Skin of body (tissue), 2 donors: Measurements from ENCODE around the gene FUT2. TPM values are rescaled to one million over a fixed set of nuclear protein-coding genes. Genes with fewer than 3 reads are reported as not detected.
"Not testable (repeated sequence)": the region's sequence is repeated elsewhere in the genome, so short reads cannot be mapped to it uniquely, and the experiment has no call there.

Source experiments
- DNase-seq: peaks from one replicate; lab custom pipeline; 2025; lab: John Stamatoyannopoulos, UW
- total RNA-seq: library from RNA; depleted of rRNA; stranded (reverse); fragments of >200 nt; gene quantifications from one replicate; pipeline ENCODE4 v1.2.3, GENCODE V29; 2014

Gene FUT2
- total RNA-seq, 1 donor from 2014 or later, result 0.59 TPM

DNA sequence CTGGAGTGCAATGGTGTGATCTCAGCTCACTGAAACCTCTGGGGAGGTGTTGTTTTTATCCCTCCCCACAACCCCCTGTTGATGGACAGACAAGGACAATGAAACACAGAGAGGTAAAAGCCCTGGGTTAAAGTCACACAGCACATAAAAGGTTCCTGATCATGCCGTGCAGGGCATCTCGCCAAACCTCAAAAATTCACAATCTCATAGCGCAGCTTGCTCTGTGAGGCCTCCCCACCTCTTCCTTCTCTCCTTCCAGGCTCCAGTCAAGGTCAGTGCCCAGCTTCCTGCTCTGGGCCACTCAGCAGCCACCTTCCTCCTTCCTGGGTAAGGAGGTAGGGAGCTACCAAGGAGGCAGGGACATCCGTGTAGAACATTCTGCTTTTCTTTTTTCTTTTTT lies 2.3 kb downstream of the FUT2 start:
- DNase-seq, result no peak

DNA sequence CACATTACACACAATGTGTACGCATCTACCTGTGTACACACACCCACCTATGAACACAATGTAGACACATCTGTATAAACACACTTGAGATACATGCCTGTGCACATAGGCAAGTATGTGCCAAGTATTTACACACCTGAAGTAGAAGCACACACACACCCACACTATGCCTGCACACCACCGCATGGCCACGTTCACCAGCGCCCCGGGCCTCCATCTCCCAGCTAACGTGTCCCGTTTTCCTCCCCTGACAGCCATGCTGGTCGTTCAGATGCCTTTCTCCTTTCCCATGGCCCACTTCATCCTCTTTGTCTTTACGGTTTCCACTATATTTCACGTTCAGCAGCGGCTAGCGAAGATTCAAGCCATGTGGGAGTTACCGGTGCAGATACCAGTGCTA lies 6.9 kb downstream of the FUT2 start:
- DNase-seq, result no peak

DNA sequence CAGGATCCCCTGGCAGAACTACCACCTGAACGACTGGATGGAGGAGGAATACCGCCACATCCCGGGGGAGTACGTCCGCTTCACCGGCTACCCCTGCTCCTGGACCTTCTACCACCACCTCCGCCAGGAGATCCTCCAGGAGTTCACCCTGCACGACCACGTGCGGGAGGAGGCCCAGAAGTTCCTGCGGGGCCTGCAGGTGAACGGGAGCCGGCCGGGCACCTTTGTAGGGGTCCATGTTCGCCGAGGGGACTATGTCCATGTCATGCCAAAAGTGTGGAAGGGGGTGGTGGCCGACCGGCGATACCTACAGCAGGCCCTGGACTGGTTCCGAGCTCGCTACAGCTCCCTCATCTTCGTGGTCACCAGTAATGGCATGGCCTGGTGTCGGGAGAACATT lies 7.5 kb downstream of the FUT2 start:
- DNase-seq, result no peak

DNA sequence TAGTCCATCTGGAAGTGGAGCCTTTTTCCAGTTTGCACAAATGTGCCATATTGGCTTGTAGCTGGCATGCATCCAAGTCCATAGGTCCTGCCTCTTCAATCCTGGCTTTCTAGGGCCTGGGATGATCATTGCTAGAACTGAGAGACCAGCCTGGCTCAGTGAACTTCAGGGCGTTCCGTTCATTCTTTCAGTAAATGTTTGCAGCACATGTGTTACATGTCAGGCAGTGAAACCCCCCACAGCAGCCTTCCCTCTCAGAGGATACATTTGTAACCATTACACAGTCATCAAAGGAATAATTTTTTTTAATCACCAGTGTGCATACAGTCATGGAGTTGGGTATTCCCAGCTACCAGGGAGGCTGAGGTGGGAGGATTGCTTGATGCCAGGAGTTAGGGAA lies 9.7 kb downstream of the FUT2 start:
- DNase-seq, result peak; percentile 28

DNA sequence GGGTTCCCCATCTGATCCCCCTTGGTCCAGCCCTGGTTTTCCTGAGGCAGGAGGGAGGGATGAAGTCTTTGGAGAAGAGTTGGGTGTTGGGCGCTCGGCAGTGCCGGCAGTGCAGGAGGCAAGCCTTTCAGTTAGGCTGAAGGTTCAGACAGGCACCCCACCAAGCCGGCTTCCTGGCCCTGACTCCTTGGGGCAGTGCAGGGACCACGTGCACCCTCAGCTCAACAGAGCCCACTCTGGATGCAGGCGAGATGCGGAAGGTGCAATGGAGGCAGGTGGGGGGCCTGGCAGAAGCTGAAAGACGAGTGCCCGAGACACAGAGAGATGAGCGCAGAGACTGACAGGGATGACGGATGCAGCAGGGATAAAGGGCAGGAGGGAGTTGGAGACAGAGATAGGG lies 12.7 kb downstream of the FUT2 start:
- no peak for DNase-seq

DNA sequence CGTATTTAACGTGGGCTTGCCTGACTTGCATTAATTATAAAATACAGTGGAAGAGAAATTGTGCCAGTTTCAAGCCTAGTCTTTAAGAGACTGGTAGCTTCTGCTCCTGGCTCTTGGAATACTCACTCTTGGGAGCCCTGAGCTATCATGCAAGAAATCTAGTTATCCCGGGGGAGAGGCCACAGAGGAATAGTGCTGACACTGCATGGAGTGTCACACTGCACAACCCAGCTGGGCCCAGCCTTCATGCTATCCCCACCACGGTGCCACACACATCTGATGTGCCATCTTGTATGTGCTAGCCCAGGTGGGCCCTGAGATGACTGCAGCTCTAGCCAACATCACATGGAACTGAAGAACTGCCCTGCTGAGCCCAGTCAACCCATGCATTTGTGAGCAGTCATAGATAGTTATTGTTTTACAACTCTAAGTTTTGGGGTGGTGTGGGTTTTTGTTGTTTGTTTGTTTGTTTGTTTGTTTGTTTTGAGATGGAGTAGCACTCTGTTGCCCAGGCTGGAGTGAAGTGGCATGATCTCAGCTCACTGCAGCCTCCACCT lies 15.4 kb downstream of the FUT2 start:
- DNase-seq, result no peak

DNA sequence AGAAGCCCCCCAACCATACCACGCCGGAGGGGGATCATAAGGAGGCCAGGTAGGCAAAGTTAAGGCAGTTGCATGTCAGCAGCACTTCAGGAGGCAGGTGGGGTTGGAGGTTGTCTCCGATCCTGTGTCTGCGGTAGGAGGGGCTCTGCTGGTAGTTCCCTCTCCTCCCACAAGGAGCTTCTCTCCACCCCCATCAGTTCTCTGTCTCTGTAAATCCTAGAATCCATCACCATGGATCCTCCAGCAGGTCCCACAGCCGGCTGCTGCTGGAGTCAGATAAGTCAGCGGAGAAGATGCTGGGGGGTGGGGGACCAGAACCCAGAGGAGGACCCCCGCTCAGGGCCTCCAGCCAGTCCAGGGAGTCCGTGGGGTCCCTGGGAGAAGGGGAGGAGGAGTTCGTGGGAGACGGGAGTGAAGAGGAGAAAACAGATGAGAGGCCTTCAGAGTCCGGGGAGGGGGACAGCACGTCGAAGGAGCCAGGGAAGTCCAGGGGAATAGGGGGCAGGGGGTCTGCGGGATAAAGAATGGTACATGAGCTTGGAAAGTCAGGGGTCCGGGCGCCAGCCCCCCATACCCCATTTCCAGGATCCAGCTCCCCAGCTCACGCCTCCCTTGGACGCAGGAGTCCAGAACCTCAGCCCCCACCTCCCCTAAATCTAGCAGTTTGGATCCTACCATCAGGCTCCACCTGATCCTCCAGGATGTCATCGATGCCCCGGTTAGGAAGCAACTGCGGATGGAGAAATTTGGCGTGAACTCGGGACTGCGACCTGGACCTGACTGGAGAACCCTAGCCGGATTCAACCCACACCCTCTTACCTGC lies 17.5 kb downstream of the FUT2 start:
- no peak for DNase-seq

DNA sequence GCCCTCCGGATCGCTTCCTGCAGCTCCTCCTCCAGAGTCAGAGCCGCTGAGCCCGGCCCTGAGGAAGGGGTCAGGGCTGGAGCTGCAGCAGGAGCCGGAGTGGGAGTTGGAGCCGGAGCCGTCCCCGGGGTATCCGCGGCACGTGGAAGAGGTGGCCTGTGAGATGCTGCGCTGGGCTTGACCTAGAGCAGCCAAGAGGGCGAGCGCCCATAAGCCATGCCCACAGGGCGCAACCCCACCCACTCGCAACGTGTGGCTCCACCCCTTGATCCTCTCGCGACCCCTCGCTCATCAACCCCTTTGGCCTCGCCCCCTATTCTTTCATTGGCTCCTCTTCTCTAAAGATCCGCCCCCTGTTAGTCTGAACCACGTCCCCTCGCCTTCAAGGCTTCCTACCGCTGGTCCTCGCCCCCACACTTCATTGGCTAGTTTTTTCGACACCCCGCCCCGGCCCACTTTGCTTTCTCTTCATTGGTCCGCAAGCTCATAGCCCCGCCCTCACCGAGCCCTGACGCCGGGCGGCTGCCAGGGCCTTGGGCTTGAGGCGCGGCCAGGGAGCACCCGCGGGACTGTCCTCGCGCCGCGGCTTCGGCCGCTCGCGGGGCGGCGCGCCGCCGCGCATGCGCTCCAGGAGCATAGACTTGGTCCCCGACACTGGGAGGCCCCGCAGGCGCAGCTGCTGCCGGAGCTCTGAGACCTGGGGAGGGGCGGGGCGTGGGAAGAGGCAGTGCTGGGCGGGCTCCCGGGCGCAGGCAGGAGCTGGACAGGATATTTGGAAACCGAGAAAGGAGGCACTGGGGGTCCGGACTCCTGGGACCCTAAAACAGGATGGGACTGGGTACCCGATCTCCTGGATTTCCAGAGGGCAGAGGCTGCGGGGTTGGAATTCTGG lies 18.3 kb downstream of the FUT2 start:
- peak; percentile 98 for DNase-seq

DNA sequence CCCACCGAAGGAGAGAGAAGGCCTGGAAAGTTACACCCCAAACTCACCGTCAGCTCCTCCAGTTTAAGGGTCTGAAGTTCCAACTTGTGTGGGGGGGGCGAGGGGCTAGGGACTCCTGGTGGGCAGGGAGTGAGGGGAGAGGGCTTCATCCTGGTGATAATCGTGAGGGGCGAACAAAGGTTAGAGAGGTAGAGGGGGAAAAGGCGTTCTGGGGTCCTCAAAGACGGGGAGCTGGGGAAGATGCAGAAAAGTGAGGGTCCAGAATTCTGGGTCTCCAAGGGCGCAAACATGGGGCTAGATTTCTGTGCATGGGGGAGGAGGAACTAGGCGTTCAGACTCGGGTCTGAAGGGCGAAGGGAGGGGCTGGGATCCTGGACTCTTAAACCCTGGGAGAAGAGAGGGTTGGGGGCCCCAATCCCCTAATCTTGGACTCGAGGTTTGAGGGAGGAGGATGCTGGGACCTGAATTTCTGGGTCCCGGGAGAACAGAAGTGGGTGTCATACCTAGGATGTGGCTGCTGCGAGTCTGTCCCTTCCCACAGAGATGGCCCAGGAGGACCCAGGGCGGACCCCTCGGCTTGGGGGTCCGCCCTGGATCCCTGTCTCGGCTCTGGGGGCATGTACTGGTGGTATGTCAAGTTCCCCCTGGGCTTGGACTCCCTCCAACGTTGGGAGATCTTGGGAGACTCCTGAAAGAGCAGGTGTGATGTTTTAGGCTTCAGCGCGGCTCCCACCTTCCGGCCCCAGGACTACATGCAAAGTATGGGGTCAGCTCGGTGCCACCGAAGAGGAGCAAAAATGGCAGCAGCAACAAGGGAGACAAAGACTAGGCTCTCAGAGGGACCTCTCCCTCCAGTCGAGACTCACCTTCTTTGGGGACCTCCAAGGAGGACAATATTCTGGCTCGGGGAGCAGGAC lies 19.2 kb downstream of the FUT2 start:
- DNase-seq, result no peak

DNA sequence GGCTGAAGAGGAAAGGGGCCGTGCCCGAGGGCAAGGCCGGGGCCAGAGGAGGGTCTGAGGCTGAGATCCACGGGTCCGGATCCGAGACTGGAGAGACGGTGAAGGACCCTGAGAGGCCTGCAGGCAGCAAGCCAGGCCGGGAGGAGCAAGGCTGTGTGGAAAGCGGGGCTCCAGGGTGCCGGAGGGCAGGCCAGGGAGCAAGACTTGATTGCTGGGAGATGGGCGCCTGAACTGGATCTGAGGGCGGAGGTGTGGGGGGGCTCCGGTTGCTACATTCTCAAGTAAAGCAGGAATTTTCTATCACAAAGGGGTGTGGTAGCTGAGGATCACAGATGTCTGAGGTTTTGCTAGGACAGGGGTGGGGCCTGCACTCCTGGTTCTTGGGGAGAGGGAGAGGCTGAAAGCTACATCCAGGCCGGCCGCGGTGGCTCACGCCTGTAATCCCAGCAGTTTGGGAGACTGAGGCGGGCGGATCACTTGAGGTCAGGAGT lies 20.0 kb downstream of the FUT2 start:
- DNase-seq, result peak; percentile 30

DNA sequence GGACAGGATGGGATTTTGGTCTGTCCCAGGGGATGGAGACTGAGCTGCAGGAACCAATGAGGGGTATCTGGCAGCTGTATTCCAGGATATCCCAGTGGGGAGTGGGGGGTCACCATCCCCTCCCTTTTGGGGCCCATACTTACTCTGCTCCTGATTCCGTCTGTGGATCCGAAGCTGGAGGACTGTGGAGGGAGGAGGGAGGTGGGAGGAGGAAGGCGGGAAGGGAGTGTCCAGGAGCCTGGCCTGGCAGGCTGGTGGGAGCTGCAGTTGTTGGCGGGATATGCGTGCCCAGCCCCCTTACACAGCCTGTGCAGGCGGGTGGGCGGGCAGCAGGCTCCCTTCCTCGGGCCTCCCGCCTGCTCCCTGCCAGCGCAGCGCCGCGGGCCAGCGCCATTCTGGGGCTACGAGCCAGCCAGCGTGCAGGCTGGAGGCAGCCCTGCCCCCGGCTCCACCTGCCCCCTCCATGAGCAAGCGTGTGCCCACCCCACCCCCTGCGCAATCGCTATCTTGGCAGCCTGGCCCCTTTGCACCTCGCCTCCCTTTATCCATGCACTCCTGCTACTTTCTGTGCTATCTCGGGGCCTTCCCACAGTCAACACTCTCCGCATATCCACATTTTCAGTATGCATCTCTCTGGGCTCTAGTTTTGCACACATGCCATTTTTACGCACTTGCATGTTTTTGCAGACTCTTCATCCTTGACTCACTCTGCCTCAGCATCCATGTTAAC lies 21.0 kb downstream of the FUT2 start:
- DNase-seq, result peak; percentile 80

DNA sequence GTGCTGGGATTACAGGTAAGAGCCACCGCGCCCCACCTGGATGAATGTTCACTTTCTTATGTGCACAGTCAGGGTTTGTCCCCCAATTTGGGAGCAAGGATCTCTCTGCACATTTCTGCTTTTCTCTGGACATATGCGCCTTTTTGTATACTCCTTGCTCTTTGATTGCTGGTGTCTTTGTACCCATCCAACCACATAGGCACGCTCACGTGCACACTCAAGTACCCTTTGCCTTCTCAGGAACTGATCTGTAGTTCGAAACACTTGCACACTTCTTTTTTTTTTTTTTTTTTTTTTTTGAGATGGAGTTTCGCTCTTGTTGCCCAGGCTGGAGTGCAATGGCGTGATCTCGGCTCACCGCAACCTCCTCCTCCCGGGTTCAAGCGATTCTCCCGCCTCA lies 22.3 kb downstream of the FUT2 start:
- not testable (repeated sequence) for DNase-seq

DNA sequence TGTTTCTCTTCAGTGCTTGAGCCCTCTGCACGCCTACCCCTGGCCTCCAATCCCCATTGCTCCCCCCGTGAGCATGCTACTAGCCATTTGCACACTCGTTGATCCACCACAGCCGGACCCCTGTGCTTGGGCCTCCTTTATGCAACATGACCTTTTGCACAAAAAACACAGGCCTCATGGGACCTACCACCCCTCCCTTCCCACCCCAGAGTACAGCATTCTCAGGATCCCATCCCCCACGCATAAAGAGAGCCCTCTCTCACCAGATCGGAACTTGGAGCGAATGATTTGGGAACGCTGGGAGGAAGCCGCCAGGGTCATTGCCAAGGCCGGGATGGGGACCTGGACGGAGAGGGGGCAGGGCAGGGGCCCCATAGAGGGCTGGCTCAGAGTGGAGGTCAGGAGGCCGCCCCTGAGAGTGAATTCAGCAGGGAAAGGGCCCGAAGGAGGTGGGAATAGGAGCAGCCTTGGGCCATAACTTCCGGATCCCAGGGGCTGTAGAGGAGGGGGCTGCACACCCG lies 23.0 kb downstream of the FUT2 start:
- DNase-seq, result no peak

DNA sequence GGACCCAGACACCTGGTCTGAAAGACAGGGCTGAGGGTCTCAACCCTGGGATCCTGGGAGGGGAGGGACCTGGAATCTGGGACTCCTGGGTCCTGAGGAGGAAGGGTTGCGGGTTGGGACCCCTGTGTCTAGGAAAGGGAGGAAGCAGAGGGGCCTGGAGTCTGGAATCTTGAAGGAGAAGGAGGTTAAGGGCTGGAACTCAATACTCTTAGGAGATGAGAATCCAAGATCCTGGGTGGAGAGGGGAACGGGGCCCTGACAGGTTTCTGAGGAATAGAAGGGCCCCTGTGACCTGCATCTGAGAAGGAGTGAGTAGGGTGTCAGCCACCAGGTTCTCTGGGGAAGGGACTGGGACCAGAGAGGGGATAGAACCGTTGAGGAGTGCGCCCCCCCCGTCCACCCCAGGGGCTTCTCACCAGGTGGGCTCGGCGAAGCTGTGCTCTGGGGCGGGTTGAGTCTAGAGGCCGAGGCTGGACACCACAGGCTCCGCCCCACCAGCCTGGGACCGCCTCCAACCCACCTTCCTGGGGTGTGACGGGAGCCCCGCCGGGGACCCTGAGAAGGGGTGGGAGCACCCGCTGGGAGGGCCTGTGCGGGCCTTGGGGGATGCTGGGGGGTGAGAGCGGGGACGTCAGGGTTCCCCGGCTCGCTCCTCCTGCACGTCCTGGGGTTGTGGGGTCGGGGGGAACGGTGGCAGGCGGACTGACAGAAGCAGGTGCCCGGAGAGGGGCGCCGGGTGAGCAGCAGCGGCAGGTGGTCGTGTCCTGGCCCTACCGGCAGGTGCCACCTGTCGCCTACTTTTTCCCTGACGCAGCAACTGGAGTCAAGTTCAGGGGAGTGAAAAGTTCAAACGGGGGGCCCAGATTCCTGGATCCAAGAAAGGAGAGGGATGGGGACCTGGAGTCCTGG lies 23.7 kb downstream of the FUT2 start, which contains the start of gene MAMSTR:
MAMSTR (minus strand) TSS at position 463 of the 909 bp plus-strand sequence. CDS start 694 bp downstream, outside the sequence.
- no peak for DNase-seq

DNA sequence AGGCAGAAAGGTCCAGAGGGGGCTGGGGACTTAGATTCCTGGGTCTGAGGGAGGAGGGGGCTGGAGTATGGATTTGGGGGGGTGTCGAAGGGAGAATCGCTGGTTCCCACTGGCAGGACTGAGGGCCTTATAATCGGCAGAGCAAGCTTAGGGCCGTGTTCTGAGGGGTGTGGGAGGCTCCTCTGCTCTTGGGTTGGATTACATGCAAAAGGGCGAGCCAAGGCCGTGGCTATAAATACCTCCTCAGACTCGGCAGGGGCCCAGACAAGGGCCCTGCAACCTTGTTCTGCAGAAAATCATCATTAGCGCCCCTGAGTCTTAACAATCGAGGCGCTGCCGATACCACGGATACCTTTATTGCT lies 24.5 kb downstream of the FUT2 start:
- no peak for DNase-seq

DNA sequence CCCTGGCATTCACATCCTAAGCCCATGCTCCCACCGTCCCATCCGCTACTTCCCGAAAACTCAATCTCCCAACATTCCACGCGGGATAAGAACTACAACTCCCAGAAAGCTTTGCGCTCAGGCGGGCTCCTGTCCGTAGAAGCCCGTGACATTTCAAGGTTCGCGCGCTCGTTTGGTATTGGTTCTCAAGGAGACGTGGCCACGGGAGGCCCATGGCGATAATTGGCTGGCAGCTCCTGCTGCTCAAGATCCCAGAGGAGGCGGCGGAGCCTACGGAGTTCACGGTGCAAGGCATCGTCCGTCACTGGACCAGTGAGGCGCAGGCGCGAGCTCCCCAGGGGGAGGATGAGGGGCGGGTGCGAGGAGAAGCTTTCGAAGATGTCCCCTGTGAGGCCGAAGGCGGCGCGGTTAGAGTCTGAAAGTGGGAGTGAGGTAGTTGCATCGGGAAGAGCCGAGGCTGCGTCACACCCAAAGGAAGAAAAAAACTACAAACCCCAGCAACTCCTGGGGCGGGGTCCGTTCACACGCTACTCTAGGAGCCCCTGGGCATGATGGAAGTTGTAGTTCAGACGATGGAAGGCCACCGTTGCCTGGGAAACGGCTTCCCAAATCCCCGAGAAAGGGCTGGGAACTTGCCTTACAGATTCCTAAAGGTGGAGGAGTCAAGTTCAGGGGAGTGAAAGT lies 25.0 kb downstream of the FUT2 start:
- DNase-seq, result peak; percentile 99

DNA sequence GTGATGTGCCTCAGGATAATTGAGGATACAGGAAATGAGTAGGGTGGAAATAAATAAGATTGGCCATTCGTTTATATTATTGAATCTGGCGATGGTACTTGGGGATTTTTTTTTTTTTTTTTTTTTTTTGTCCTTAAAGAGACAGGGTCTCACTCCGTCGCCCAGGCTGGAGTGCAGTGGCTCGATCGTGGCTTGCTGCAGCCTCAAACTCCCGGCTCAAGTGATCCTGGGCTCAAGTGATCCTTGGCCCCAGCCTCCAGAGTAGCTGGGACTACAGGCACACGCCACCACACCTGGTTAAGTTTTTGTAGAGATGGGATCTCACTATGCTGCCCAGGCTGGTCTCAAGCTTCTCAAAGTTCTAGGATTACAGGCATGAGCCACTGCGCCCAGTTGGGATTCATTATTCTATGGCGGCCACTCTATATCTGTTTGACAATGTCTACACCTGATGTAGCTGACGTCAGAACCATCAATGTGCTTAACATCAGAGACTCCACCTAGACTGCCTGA lies 26.5 kb downstream of the FUT2 start:
- no peak for DNase-seq
